Testis (tissue), 2 donors: ENCODE data around the gene SST.

Source experiments
- POLR2A ChIP-seq: fragments of 450-650 bp; IDR thresholded peaks from one replicate; pipeline ENCODE4 v1.6.1; 2017; ENCODE audit warnings: antibody characterized with exemption, mild to moderate bottlenecking, moderate library complexity
- TF ChIP-seq, protein P1 (sequence below), 3 experiments: fragments of 450-650 bp in 2 of 3; fragments of 200-600 bp in 1 of 3; sonication (generic) in 1 of 3; IDR thresholded peaks; one replicate each; pipeline ENCODE4 v1.5.1; 2016 to 2019; ENCODE audit warnings: antibody characterized with exemption in 3 of 3, mild to moderate bottlenecking in 2 of 3, moderate library complexity in 1 of 3

DNA sequence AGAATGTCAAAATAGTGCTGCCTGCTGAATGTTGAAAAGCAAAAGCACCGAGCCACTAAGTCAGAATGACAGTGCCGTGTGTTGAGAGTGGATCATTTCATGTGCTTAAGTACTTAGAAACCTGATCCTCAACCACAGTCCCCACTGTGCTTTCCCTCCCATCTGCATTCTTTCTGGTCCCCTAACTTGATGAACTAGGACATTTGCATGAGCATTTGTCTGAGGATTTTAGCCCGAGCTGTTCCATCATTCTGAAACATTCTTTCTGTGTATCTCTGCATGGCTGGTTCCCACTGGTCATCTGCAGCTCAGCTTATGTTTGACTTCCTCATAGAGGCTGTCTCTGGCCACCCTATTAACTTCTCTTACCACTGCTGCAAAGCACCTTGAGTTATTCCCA lies 42.0 kb downstream of the SST start:
- TF ChIP-seq, protein P1, sequence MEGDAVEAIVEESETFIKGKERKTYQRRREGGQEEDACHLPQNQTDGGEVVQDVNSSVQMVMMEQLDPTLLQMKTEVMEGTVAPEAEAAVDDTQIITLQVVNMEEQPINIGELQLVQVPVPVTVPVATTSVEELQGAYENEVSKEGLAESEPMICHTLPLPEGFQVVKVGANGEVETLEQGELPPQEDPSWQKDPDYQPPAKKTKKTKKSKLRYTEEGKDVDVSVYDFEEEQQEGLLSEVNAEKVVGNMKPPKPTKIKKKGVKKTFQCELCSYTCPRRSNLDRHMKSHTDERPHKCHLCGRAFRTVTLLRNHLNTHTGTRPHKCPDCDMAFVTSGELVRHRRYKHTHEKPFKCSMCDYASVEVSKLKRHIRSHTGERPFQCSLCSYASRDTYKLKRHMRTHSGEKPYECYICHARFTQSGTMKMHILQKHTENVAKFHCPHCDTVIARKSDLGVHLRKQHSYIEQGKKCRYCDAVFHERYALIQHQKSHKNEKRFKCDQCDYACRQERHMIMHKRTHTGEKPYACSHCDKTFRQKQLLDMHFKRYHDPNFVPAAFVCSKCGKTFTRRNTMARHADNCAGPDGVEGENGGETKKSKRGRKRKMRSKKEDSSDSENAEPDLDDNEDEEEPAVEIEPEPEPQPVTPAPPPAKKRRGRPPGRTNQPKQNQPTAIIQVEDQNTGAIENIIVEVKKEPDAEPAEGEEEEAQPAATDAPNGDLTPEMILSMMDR (IDR thresholded peaks at IDR 0.05): no peak
- no peak for TF ChIP-seq POLR2A
